ENCODE results near the gene FCHO1. TPM values are rescaled to one million over a fixed set of nuclear protein-coding genes. Genes with fewer than 3 reads are reported as not detected.

FCHO1 gene
- total and polyA plus RNA-seq, 2 experiments from 2014 or later, result 18.5 to 42.3 TPM

DNA sequence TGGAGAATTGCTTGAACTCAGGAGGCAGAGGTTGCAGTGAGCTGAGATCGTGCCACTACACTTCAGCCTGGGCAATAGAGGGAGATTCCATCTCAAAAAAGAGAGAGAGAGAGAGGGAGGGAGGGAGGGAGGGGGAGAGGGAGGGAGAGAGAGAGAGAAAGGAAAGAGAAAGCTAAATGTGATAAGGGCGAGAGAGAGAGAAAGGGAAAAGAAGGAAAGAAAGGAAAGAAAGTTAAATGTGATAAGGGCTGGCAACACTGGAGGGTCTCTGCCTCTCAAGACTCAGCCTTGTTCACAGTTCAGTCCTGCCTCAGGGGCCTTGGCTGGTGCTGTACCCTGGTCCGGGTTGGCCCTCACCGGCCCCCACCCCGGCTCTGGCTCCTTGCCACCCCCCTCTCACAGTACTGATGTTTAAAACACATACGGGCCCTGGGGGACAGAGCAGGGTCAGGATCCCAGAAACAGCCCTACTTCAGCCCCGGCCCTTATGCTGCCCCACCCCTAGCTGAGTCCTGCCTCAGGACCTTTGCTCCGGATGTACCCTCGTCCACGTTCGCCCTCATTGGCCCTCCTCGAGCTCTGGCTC is 28.5 kb upstream of the FCHO1 start:
- H3K27ac ChIP-seq (ENCODE audit: low read depth), result no peak overlapping the region
- H3K4me3 Mint-ChIP-seq, result no peak overlapping the region
- no peak overlapping the region for H3K4me2 ChIP-seq
- no peaks in the 10 kb centered on the region for H3K27me3 ChIP-seq (ENCODE audit: insufficient read depth)
- no peak overlapping the region for H3K27ac Mint-ChIP-seq
- no peak overlapping the region for H2AFZ ChIP-seq
- H3K4me1 Mint-ChIP-seq, result peaks cover 22% of the 10 kb centered on the region
- H3K36me3 ChIP-seq (ENCODE audit: insufficient read depth), result no peaks in the 10 kb centered on the region; the same call in 1 of the 2 replicates
- H3K4me1 ChIP-seq (ENCODE audit: insufficient read depth), result peaks cover 14% of the 10 kb centered on the region; the same call in 1 of the 2 replicates
- peaks cover 30% of the 10 kb centered on the region for H3K79me2 ChIP-seq (replicated peaks; ENCODE audit: insufficient read depth)
- H3K9me3 Mint-ChIP-seq, result no peaks in the 10 kb centered on the region
- 0 out of 2 replicates have a peak, but pooled peaks cover 5% of the 10 kb centered on the region for H3F3A ChIP-seq (replicated peaks; ENCODE audit: low read depth)
- H3K36me3 Mint-ChIP-seq (ENCODE audit: low read depth), result peaks cover 35% of the 10 kb centered on the region
- H3K4me3 ChIP-seq, result no peak overlapping the region
- TF ChIP-seq ZNF114 (CRISPR knock-in tag; IDR thresholded peaks at IDR 0.05), result no peak
- TF ChIP-seq EZH2phosphoT487 (IDR thresholded peaks at IDR 0.05; ENCODE audit: unreplicated experiment), result no peak
- no peak for TF ChIP-seq CTCF (conservative IDR thresholded peaks at IDR 0.05; ENCODE audit: low read depth in 2 of 2)
- TF ChIP-seq ZNF331 (CRISPR knock-in tag; IDR thresholded peaks at IDR 0.05; ENCODE audit: low read depth), result no peak
- TF ChIP-seq STAT1 (IDR thresholded peaks at IDR 0.05; ENCODE audit: unreplicated experiment), result no peak
- TF ChIP-seq REST (IDR thresholded peaks at IDR 0.05; ENCODE audit: unreplicated experiment), result no peak
- no peak for TF ChIP-seq CREB1 (CRISPR knock-in tag; IDR thresholded peaks at IDR 0.05; ENCODE audit: low read depth)
- TF ChIP-seq JUNB (IDR thresholded peaks at IDR 0.05; ENCODE audit: unreplicated experiment), result no peak
- no peak for TF ChIP-seq EZH2 (IDR thresholded peaks at IDR 0.05; ENCODE audit: low read depth, unreplicated experiment)
- TF ChIP-seq ETS1 (IDR thresholded peaks at IDR 0.05), result no peak
- TF ChIP-seq ZNF462 (CRISPR knock-in tag; IDR thresholded peaks at IDR 0.05), result no peak
- TF ChIP-seq POLR2AphosphoS5 (IDR thresholded peaks at IDR 0.05; ENCODE audit: low read depth), result no peak
- no peak for TF ChIP-seq NANOG (IDR thresholded peaks at IDR 0.05; ENCODE audit: borderline replicate concordance)
- ATAC-seq, result no peak
- H4K20me1 ChIP-seq (replicated peaks; ENCODE audit: insufficient read depth), result peaks cover 27% of the 10 kb centered on the region
- H3K9me2 ChIP-seq (ENCODE audit: insufficient read depth), result no peaks in the 10 kb centered on the region
- no peak for DNase-seq (ENCODE audit: low spot score)
- H3K27me3 Mint-ChIP-seq (ENCODE audit: insufficient read depth, low read depth, poor library complexity), result peaks cover 6% of the 10 kb centered on the region

All from GM23338 (cell line).